ENCODE measurements around the gene CHST11.
"Not testable (repeated sequence)": the region's sequence is repeated elsewhere in the genome, so short reads cannot be mapped to it uniquely, and the experiment has no call there.

CHST11 gene

DNA sequence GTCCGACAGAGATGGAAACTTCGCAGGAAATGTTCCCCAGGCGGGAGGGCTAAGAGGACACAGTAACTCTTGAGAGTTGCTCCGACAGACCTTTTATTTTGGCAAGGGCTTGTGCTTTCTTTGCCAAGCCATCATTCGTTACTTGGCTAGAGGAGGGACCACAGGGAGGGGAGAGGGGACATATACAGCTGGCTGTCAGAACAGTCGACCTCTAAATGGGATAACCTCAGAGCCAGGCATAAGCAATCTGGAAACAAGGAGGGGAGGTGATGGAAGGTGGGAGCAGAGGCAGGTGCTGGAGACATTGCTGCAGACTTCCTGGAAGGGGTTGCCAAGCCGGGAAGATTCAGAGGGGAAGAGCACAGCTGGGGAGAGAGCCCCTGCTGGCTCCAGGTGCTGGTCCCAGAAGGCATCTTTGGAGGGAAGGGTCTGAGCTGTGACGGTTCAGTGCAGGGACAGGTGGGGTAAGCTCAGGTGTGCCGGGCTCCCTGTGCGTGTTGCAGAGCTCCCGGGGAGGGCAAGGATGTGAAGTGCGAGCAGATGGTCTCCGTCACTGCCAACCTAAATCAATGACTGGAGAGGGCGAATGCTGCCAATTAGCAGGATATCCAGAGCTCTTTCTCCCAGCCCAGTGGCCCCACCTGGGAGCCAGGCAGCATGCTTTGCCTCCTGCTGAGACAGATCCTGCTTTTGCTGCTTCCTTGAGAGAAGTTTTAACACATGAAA, 50.1 kb downstream of the CHST11 start:
- DNase-seq: peak; percentile 89 to 90

- DNase-seq: peak; percentile 17 to 51
Measured at GRCh38 chr12:104507672-104508071, 50.9 kb downstream of the CHST11 start.

GRCh38 chr12:104508752-104509446, 52.2 kb downstream of the CHST11 start:
- DNase-seq: no peak

DNA sequence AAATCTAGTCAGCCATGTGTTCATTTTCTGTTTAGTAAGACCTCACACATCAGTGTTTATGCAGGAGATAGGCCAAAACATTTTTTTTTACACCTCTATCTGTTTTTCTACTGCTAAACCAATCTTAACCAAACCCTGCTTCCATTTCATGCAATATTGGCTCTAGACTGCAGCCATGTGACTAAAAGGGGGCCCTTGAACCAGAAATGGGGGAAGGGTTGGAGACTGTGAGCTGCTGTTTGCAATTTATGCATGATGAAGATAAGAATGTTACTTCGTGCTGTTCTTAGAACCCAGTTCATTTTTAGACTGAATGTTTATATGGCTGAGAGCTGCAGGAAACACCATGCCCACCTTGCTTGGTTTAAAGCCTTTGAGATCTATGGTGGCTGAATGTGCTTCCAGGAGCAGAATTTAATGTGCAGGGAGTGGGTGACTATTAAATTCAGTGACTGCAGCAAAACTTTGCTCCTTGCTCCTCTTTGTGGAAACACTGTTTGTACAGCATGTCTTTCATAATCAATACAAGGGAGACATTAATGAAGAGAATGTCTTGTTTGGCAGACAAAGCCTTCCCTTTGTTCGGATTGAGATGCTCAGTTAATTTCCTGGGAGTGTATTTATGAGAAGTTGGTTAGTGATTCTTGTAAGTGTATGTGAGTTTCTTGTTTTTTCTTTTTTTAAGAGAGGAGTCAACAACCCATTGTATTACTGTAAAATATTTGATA, 53.6 kb downstream of the CHST11 start:
- DNase-seq: no peak

GRCh38 chr12:104510873-104511440, 54.2 kb downstream of the CHST11 start:
- DNase-seq: no peak

GRCh38 chr12:104513681-104514080, 56.9 kb downstream of the CHST11 start:
- DNase-seq: no peak

- no peak for DNase-seq
Measured at GRCh38 chr12:104514092-104514810, 57.5 kb downstream of the CHST11 start.

GRCh38 chr12:104515899-104516298, 59.2 kb downstream of the CHST11 start:
- no peak for DNase-seq

DNA sequence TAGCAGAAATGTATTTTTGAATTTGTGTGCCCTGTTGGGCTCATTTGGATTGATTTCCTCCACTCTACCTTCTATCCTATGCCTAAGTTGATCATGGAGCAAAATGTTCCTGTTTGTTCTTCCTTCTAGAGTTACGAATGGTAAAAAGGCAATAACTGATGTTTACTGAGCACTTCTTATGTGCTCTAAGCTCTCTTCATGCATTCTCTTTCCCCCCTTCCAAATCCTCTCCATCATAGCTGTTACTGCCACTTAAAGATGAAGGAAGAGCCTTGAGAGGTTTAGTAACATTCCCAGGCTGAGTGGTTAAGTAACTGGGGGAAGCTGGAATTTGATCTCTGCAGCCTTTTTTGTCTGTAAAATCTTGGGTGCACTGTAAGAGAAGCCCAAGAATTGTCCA, 60.1 kb downstream of the CHST11 start:
- no peak for DNase-seq

DNA sequence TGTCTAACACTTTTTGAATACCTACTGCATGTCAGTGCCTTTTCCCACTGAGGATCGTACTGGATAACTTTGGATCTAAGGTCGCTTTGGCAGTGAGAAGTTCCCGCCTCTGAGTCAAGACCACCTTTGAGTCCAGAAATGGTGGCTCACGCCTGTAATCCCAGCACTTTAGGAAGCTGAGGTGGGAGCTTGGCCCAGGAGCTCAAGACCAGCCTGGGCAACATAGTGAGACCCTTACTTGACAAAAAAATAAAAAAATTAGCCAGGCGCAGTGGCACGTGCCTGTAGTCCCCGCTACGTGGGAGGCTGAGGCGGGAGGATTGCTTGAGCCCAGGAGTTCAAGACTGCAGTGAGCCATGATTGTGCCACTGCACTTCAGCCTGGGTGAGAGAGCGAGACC, 61.1 kb downstream of the CHST11 start:
- DNase-seq: no peak

- no peak for DNase-seq
Measured at GRCh38 chr12:104519190-104520019, 62.7 kb downstream of the CHST11 start.

GRCh38 chr12:104520242-104520900, 63.6 kb downstream of the CHST11 start:
- DNase-seq: no peak

DNA sequence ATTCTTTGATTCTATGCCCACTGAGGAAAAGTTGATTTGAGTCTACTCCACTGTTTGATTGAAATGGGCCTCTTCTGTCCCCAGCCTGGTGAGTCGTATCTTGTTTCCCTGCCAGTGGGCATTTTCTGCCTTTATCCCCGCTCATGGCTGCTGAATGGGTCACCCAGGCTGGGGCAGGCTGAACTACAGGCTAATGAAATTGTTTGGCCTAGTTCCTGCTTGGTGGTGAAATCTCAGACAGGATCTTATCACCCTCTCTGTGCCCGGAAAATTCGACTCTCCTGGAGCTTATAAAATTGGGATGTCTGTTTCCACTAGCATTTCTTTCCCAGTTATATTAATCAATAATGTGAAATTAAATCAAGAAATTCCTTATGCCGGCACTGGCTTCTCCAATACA, 65.0 kb downstream of the CHST11 start:
- DNase-seq: no peak

DNA sequence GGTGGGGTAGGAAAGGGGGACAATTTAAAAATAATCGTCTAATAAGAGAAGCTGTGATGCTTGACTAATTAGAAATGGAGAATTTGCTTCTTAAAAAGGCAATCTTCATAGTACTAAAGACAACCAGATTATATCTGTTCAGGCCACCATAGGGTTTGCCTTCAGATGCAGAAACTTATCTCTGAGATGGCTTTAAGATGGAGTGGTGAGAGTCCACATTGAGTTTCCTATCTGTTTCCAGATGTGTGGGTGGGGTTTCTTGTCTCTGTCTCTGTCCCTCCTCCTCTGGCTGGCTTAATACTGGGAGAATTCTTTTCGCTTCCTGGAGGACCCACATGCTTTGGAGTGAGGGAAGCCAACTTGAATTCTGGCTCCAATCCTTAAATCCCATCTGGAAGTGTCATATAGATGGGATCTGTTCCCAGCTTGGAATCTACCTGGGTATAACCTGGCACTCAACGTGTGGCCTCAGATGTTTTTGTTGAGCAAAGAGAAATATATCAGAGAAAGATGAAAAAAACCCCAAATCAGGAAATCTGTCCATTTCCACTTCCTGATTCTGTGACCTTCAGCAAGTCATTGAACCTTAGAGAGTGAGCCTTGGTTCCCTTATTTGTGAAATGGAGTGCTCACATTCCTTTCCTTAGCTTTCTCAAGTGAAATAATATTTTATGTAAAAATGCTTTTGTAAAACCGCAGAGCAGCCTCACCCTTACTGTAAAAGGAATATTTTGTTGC, 66.4 kb downstream of the CHST11 start:
- no peak for DNase-seq

GRCh38 chr12:104524034-104524832, 67.5 kb downstream of the CHST11 start:
- DNase-seq: peak; percentile 36 to 51

GRCh38 chr12:104526320-104526719, 69.6 kb downstream of the CHST11 start:
- DNase-seq: no peak

- no peak for DNase-seq
Measured at GRCh38 chr12:104526751-104527150, 70.0 kb downstream of the CHST11 start.

GRCh38 chr12:104527653-104528052, 70.9 kb downstream of the CHST11 start:
- DNase-seq: not testable (repeated sequence)

DNA sequence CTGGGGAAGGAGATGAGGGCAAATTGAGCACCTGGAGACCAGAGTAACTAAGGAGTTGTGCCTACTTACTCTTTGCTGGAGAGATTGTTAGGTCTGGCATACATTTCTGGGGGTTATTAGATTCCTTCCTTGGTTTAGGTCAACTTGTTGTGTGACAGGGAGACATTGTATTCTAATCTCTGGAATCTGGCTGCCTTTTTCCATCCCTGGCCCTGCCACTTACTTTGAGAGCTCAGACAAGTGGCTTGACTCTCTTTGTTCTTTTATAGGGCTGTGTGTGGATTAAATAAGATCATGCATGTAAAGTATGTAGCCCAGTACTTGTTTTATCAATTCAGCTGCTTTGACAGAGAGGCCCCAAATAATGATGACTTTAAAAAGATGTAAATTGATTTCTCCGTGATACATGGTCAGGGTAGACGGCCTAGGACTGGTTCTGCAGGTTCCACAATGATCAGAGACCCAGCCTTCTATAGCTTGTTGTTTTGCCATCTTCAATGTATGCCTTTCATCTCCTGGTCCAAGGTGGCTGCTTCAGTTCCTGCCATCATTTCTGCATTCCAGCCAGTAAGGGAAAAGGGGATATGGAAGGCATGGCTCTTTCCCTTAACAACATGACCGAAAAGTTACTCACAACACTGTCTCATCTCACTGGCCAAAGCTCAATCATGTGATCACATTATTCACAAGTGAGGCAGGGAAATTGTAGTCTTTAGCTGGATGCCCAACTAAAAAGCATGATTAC, 72.6 kb downstream of the CHST11 start:
- no peak for DNase-seq

All from SHP77 (cell line).